HG02970 (cell line): Measurements from ENCODE around the gene ADAMTS2.

ENCODE experiments used
- ATAC-seq: cut with Tn5 transposase; IDR thresholded peaks from one replicate; pipeline ENCODE4 v1.9.1; 2021; ENCODE audit warnings: mild to moderate bottlenecking, moderate library complexity, moderate number of reproducible peaks; ENCODE audit not compliant: unreplicated experiment, low FRiP score

The ADAMTS2 gene

DNA sequence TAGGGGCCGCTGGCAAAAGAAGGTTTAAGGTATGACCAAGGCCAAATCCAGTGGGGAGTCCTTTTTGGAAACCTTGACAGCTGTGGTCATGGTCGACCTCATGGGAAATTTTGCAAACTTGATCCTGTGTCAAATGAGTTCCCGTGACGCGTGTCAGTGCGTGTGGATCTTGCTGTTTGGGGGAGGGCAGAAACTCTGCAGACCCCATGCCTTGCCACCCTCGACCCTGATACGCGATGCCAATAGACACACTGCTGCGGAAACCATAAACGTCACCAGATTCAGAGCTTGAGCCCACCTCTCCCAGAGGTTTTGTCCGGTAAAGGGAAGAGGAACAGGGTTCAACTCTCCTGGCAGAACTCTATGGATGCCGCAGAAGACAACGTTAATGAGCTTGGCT, 104.7 kb downstream of the ADAMTS2 start:
- no peak for ATAC-seq

DNA sequence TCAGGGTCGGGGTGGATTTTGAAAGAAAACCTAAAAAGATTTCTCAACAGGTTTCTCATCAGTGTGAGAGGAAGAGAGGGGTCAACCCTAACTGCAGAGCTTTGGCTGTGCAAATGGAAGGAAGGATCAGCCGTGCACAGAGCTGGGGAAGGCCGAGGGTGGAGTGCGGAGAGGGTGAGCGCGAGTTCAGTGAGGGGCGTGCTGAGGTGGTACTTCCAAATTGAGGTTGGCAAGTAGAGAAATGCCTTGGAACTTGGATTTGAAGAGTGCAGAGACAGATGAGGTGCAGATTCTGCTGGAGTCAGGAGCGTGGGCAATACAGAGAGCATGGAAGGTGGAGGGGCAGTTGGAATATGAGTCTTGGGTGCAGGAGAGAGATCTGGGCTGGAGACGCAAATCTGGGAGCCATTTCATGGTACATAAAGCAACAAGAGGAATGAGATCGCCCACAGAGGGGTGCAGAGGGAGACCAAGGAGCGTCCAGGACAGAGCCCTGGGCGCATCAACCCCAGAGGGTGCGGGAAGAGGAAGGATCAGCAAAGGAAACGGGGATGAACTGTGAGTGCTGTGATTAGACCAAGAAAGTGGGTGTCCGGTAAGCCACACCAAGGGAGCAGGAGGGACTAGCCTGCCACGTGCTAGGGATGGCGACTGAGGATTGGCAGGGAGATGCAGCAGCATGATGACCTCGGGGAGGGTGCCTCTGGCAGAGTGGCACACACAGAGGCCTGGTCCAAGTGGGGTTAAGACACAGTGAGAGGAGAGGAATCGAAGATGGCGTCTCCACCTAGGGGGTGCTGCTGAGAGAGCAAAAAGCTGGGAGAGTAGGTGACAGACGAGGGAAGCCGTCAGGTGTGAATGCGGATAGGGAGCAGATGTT, 105.8 kb downstream of the ADAMTS2 start:
- no peak for ATAC-seq

DNA sequence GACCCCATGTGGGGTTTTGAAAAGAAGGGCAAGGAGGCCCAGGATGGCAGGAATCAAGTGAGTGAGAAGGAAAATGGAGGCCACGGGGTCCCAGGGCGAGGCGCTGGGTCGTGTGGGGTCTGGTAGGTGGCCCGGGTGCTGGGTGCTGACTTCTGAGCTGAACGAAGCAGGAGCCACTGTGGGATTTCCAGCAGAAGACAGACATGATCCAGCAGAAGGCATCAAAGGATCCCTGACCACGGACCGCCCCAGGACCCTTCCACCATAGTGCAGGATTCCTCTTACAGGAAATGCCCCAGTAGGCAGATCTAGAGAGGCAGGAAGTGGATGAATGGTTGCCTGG, 106.7 kb downstream of the ADAMTS2 start:
- no peak for ATAC-seq

DNA sequence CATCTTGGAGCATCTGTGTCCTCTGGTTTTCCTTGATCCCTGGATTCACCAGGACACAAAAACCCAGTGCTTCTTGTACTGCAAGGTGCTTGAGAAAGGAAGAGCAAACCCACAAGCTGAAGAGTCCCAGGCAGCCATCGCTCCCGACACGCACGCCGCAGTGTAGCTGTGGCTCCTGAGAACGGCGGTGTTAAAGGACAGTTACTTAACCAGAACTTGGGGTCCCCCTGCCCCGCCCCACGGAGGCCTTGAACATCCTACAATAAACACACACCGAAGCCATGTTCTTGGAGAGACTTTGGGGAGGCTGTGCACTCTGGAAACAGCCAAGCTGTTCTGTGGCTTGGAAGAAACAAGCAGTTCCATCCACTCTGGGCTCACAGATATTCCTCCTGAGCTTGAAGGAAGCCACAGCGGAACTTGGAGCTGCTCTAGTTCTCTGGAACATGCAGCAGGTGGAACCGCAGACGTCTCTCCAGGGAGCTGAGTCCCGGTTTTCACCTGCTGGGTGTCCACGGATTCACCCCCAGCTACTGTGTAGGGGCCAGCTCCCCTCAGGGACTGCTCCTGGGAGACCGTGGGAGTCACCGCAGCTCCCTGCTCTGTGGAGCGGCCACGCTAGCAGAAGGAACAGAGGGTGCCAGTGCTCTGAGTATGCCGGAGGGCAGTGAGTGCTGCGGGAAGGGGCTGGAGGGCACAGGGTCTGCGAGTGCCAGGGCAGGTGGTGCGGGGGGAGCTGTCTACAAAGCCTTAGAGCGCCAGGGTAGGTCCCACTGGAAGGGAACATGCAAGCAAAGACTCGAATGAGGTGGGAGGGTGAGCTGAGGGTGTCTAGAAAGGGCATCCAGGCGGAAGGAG, 107.3 kb downstream of the ADAMTS2 start:
- ATAC-seq, result no peak

- no peak for ATAC-seq
Measured at GRCh38 chr5:179235416-179236400, 109.6 kb downstream of the ADAMTS2 start.

DNA sequence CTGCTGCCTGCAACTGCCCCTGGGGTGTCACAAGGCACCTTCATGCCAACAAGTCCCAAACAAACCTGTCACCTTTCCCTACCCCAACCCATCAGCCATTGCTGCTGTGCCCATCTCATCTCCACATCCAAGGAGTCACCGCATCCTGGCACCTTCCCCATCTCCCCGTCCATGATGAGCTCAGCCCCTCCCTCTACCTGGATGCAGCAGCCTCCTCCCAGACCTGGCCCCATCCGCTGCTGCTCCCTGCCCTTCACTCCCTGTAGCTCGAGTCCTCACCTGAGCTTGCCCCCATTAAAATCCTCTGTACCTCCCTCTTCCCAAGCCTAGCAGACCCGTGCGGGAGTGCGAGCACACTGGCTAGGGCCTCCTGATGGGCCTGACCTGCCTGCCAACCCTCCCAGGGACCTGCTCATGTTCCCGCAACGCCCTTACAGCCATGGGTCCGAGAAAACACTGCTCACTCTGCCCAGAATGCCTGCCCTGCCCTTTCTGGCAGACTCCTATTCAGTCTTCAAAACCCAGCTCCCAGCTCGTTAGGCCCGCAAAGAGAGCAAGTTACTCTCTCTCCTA, 110.6 kb downstream of the ADAMTS2 start:
- no peak for ATAC-seq

DNA sequence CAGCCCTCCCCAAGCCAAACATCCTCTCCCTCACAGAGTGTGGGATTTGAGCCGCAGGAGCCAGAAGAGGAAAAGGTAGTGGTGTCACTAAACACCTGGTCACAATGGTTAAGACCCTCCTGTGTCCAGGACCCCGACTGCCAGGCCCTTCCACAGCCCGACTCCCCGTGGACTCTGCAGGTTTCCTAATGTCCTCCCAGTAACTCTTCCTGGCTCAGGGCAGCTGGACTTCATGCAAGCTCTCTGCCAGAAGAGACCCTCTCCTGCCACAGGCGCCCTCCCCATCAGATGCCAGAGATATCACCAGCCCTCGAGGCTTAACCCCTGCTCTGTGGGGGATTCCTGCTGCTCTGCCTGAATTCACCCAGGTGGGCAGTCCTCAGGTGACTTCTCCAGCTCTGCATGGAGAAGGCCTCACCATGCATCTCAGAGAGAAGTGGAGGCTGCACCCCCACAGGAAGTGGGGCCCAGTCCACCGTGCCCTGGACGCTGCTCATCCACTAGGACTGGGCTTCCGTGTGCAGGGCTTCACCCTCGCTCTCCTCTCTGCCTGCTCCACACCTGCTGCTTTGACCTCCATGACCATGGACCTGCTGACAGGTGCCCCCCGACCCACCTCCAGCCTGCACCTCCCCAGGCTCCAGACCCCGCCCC, 111.2 kb downstream of the ADAMTS2 start:
- no peak for ATAC-seq

DNA sequence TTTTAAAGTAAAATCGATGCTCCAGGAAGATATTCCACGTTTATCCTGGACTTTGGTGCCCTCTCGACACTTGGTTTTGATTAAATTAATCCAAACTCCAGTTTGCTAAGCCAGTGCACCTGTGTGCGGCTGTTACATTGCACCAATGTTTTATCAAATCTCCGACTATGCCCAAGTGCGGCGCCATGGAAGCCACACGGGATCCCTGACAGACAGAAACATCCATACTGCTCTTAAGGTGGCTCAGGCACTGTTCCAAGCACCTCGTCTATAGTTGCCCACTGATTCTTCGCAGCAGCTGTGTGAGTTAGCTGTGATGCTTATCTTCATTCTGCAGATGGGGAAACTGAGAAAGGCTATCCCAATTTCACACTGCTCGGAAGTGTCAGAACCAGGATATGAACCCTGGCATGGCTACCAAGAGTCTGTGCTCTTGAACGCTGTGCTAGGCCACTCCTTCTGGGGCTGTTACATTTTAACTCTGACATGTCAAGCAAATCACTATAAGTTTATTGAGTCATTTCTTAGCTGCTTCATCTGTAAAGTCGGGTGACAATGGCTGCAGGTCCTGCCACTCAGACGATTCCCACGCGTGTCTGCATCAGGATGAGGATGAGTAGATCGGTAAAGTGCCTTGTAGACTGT, 113.0 kb downstream of the ADAMTS2 start:
- ATAC-seq, result no peak

DNA sequence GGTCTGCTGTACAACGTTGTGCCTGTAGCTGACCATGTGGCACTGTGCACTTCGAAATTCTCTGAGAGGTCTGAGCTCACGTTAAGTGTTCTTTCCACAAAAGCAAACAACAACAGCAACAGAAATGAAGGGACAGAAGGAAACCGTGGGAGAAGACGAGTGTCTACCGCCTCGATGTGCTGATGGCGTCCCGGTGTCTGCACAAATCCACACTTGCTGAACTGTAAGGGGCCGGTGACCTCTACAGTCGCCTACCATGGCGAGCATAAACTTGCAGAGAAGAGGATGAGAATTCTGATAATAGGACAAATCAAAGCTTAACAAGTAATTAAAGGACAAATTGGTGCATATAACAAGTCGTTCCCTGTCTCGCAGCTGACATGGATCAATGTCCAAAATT, 114.0 kb downstream of the ADAMTS2 start:
- no peak for ATAC-seq

DNA sequence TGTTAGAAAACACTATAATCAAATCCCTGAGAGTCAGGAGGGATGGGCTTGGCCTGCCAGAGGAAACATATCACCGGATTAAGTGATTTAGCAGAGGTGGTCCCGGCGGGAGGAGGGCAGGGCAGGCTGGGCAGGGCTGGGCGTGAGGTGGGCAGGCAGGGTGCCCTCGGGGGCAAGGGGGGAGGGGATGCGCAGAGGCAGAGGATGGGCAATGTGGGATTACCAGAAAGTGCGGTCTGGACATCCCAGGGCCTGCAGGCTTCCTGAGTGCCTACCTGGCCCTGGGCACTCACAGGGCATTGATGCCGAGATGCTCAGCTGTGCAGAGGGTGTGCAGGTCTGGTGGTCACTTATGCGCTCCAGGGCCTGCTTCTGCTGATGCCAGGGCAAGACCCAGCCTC, 115.2 kb downstream of the ADAMTS2 start:
- no peak for ATAC-seq

- ATAC-seq, result no peak
Measured at GRCh38 chr5:179229331-179229831, 115.9 kb downstream of the ADAMTS2 start.

- ATAC-seq, result no peak
Measured at GRCh38 chr5:179228341-179229121, 116.7 kb downstream of the ADAMTS2 start.

GRCh38 chr5:179227580-179228311, 117.5 kb downstream of the ADAMTS2 start:
- ATAC-seq, result no peak

DNA sequence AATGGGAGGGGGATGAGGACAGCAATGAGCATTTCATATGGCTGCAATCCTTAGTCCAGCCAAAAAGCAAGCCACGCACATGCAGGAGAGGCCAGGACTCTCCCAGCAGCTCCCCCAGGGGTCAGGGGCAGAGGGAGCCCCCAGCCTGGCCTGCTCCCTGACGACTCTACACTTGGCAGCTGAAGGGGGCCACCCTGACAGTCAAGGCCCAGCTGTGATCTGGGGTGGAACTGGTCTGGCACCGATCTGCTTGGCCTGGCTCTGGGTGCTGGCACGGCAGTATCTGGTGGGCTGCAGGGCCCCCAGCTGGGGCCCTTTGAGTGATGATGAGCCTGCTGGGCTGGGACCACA, 118.1 kb downstream of the ADAMTS2 start:
- ATAC-seq, result no peak

DNA sequence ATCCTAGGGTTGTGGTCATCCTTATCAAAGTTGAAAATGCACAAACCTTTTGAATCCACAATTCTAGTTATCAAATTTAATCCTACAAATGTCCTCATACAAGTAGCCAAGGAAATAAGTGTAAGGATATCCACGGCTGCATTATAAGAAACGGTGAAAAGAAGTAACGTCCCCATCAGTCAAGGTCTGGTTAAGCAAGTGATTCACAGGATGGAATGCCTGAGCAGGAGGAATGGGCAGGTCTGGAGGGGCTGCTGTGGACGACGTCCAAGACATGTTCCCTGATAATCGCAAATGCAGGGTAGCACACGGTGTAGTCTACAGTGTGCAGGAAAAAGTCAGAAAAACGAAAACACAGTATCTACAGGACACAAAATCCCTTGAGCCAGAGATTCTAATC, 118.6 kb downstream of the ADAMTS2 start:
- ATAC-seq, result no peak

DNA sequence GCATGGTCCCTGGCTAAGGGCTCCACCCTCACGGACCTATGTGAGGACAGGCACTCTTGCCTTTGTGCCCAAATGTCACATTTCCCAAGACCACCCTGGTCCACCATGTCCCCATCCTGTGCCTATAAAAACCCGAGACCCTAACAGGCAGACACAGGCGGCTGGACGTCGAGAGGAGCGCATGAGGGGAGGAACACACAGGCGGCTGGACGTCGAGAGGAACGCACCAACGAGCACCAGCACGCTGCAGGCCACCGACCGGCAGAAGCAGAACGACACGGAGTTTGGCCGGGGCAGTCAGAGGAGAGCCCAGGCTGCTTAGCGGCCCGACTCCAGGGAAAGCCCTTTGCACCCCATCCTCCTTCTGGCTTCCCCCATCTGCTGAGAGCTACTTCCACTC, 119.9 kb downstream of the ADAMTS2 start:
- ATAC-seq, result no peak

- ATAC-seq, result no peak
Measured at GRCh38 chr5:179224741-179225140, 120.5 kb downstream of the ADAMTS2 start.

- ATAC-seq, result no peak
Measured at GRCh38 chr5:179223961-179224360, 121.3 kb downstream of the ADAMTS2 start.
